Caco-2 (cell line): ENCODE results near the gene BTLA. TPM values are rescaled to one million over a fixed set of nuclear protein-coding genes. Genes with fewer than 3 reads are reported as not detected.

Experiments
- BruUV-seq: library from RNA; stranded (reverse); fragments of 400-500 nt; replicated peaks from 2 replicates; lab custom pipeline; 2021; lab: Mats Ljungman, UMichigan
- CTCF ChIA-PET: fragments of 300-600 bp; sonication (Branson Sonifier 250); formaldehyde crosslinking; loops from one replicate; lab custom pipeline; 2022; ENCODE audit warnings: antibody characterized with exemption; lab: Charles Lee
- POLR2A ChIA-PET: fragments of 300-600 bp; sonication (Branson Sonifier 250); formaldehyde crosslinking; loops from one replicate; lab custom pipeline; 2022; ENCODE audit warnings: antibody characterized with exemption; lab: Charles Lee
- DNase-seq, 2 experiments: peaks; one replicate each; pipeline versions ENCODE4 v3.0.0 to v3.0.0-alpha.2; 2020 to 2022
- H3K27me3 ChIP-seq: replicated peaks from 2 replicates; pipeline ENCODE4 v1.6.0; 2011; ENCODE audit warnings: low read length; ENCODE audit not compliant: control insufficient read depth, insufficient read depth
- H3K36me3 ChIP-seq: 2 replicates; pipeline ENCODE4 v1.5.1; 2011; ENCODE audit warnings: low read length; ENCODE audit not compliant: control insufficient read depth, insufficient read depth
- H3K4me1 ChIP-seq: fragments of 250-450 bp; sonication (Bioruptor Pico); 2 replicates; pipeline ENCODE4 v1.5.1; 2020; ENCODE audit warnings: mild to moderate bottlenecking
- H3K4me3 ChIP-seq: 2 replicates; pipeline ENCODE4 v1.5.1; 2011; ENCODE audit warnings: low read depth, mild to moderate bottlenecking, control low read depth, low read length
- H3K9me3 ChIP-seq: fragments of 250-450 bp; sonication (Bioruptor Pico); 2 replicates; pipeline ENCODE4 v1.5.1; 2020; ENCODE audit warnings: mild to moderate bottlenecking, moderate library complexity
- H3K27ac Mint-ChIP-seq: one replicate; pipeline ENCODE4 v1.8.0; 2022; ENCODE audit warnings: mixed read lengths; ENCODE audit not compliant: unreplicated experiment
- H3K27me3 Mint-ChIP-seq: one replicate; pipeline ENCODE4 v1.8.0; 2022; ENCODE audit warnings: mixed read lengths; ENCODE audit not compliant: insufficient read depth, unreplicated experiment
- H3K36me3 Mint-ChIP-seq: one replicate; pipeline ENCODE4 v1.8.0; 2022; ENCODE audit warnings: mild to moderate bottlenecking, mixed read lengths; ENCODE audit not compliant: insufficient read depth, unreplicated experiment
- H3K4me1 Mint-ChIP-seq: one replicate; pipeline ENCODE4 v1.8.0; 2022; ENCODE audit warnings: low read depth, mixed read lengths; ENCODE audit not compliant: unreplicated experiment
- H3K4me3 Mint-ChIP-seq: one replicate; pipeline ENCODE4 v1.8.0; 2022; ENCODE audit warnings: mild to moderate bottlenecking, moderate library complexity, mixed read lengths; ENCODE audit not compliant: unreplicated experiment
- H3K9me3 Mint-ChIP-seq: one replicate; pipeline ENCODE4 v1.8.0; 2022; ENCODE audit warnings: mixed read lengths; ENCODE audit not compliant: unreplicated experiment
- intact Hi-C: fragments of 100-400 bp; cut with micrococcal nuclease; formaldehyde crosslinking; loops from one replicate; pipeline ENCODE4 v1.10.0; 2022; ENCODE audit not compliant: unreplicated experiment
- total RNA-seq: library from RNA; stranded (reverse); gene quantifications from 2 replicates; pipeline ENCODE4 v1.2.3, GENCODE V29; 2022
- TF ChIP-seq, protein P1 (sequence below), 2 experiments: fragments of 200-600 bp in 1 of 2; IDR thresholded peaks; 1 replicate in 1 of 2; 2 replicates in 1 of 2; pipeline versions ENCODE4 v1.5.1 to v1.8.0; 2011 to 2022; ENCODE audit warnings: antibody characterized with exemption in 1 of 2, control low read depth in 1 of 2, inconsistent platforms in 1 of 2, low read depth in 1 of 2, low read length in 1 of 2, mild to moderate bottlenecking in 1 of 2, moderate library complexity in 1 of 2; ENCODE audit not compliant: insufficient read depth in 1 of 2, severe bottlenecking in 1 of 2, unreplicated experiment in 1 of 2

Gene BTLA
- total RNA-seq, 1 experiment from 2014 or later = not detected

DNA sequence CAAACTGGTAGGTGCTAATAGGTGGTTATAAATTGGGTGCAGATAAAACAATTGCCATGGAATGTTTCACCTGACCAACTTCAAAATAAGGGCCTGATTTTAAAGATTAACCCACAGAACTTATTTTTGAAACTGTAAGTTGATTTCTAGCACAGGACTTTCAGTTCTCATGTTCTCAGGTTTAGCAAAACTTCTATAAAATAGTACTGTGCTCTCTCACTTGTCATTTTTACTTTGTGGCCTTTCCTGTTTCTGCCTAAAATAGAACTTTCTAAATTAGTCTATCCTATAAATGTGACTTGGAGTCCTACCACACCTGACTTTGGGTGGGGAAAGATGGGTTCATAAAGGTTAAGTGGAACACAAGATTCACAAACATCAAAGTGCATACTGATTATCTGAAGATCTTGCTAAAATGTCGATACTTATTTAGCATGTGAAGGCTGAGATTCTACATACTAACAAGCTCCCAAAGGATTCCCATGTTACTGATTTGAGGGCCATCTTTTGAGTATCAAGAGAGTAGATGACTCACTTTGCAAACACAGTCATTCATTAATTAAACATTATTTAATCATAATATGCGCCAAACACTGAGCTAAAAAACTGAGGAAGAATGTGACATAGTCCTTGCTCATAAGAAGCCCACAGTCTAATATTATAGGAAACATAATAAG lies 38.6 kb downstream of the BTLA start:
- Mint-ChIP-seq H3K36me3 (no peaks in the 10 kb centered on the region), H3K4me1 (no peaks in the 10 kb centered on the region), H3K27me3 (peaks cover 10% of the 10 kb centered on the region), H3K4me3 (no peak overlapping the region), H3K27ac (no peak overlapping the region), H3K9me3 (no peaks in the 10 kb centered on the region)
- ChIA-PET CTCF (no interaction called here), POLR2A (no interaction called here)
- Histone ChIP-seq H3K36me3 (no peaks in the 10 kb centered on the region), H3K4me1 (no peaks in the 10 kb centered on the region), H3K4me3 (no peak overlapping the region), H3K9me3 (no peaks in the 10 kb centered on the region), H3K27me3 (no peaks in the 10 kb centered on the region)
- no TSS peak for BruUV-seq
- TF ChIP-seq, protein P1, sequence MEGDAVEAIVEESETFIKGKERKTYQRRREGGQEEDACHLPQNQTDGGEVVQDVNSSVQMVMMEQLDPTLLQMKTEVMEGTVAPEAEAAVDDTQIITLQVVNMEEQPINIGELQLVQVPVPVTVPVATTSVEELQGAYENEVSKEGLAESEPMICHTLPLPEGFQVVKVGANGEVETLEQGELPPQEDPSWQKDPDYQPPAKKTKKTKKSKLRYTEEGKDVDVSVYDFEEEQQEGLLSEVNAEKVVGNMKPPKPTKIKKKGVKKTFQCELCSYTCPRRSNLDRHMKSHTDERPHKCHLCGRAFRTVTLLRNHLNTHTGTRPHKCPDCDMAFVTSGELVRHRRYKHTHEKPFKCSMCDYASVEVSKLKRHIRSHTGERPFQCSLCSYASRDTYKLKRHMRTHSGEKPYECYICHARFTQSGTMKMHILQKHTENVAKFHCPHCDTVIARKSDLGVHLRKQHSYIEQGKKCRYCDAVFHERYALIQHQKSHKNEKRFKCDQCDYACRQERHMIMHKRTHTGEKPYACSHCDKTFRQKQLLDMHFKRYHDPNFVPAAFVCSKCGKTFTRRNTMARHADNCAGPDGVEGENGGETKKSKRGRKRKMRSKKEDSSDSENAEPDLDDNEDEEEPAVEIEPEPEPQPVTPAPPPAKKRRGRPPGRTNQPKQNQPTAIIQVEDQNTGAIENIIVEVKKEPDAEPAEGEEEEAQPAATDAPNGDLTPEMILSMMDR (IDR thresholded peaks at IDR 0.05; ENCODE audit: insufficient read depth in 1 of 2, low read depth in 1 of 2, low read length in 1 of 2, severe bottlenecking in 1 of 2, unreplicated experiment in 1 of 2) = no peak
- DNase-seq = no peak
- intact Hi-C loops = no loop called here

- Mint-ChIP-seq H3K4me3 (no peak overlapping the region), H3K27ac (no peak overlapping the region), H3K9me3 (no peaks in the 10 kb centered on the region), H3K4me1 (no peaks in the 10 kb centered on the region), H3K36me3 (no peaks in the 10 kb centered on the region), H3K27me3 (peaks cover 10% of the 10 kb centered on the region)
- no peaks in the 10 kb centered on the region for H3K27me3 ChIP-seq
- intact Hi-C loops = no loop called here
- TF ChIP-seq, protein P1 (IDR thresholded peaks at IDR 0.05; ENCODE audit: insufficient read depth in 1 of 2, low read depth in 1 of 2, low read length in 1 of 2, severe bottlenecking in 1 of 2, unreplicated experiment in 1 of 2) = no peak
- ChIA-PET POLR2A (no interaction called here), CTCF (no interaction called here)
- H3K4me3 ChIP-seq = no peak overlapping the region
- no peaks in the 10 kb centered on the region for H3K4me1 ChIP-seq
- no TSS peak for BruUV-seq
- no peaks in the 10 kb centered on the region for H3K9me3 ChIP-seq
- DNase-seq = no peak
- no peaks in the 10 kb centered on the region for H3K36me3 ChIP-seq
Measured at GRCh38 chr3:112459750-112460149, 39.5 kb downstream of the BTLA start.

DNA sequence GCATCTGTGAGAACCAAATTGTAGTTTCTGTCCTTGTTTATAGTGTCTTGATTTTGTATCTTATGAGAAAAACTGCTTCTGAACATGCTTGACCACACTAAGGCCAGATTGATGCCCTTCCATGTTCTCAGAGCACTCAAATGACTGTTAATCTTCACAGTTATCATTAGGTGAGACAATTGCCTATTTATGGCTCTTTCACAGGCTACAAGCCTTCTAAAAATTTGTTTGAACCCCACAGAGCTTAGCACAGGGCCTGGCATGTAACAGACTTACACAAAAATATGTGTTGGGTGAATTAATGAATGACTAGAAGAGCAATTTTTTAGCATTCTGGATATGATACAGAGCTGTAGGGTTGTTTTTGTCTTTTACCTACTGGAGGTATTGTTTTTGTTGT lies 43.1 kb downstream of the BTLA start:
- Mint-ChIP-seq H3K4me1 (no peaks in the 10 kb centered on the region), H3K9me3 (no peaks in the 10 kb centered on the region), H3K4me3 (no peak overlapping the region), H3K36me3 (no peaks in the 10 kb centered on the region), H3K27ac (no peak overlapping the region), H3K27me3 (peaks cover 10% of the 10 kb centered on the region)
- no peaks in the 10 kb centered on the region for H3K36me3 ChIP-seq
- H3K4me3 ChIP-seq = no peak overlapping the region
- DNase-seq = no peak
- no peaks in the 10 kb centered on the region for H3K4me1 ChIP-seq
- BruUV-seq = no TSS peak
- intact Hi-C loops = no loop called here
- no peaks in the 10 kb centered on the region for H3K27me3 ChIP-seq
- CTCF ChIA-PET = no interaction called here
- POLR2A ChIA-PET = no interaction called here
- TF ChIP-seq, protein P1 (IDR thresholded peaks at IDR 0.05; ENCODE audit: insufficient read depth in 1 of 2, low read depth in 1 of 2, low read length in 1 of 2, severe bottlenecking in 1 of 2, unreplicated experiment in 1 of 2) = no peak
- no peaks in the 10 kb centered on the region for H3K9me3 ChIP-seq
